Thyroid gland (tissue), 4 donors: ENCODE measurements around the gene NCAPH2.

Experiments used
- POLR2A ChIP-seq, 2 donors: fragments of 450-650 bp; IDR thresholded peaks; one replicate each; pipeline ENCODE4 v1.6.1; 2017; ENCODE audit warnings: antibody characterized with exemption in 2 of 2, mild to moderate bottlenecking in 2 of 2, moderate library complexity in 1 of 2
- TF ChIP-seq, protein P1 (sequence below), 6 experiments: fragments of 200-600 bp in 3 of 6; fragments of 450-650 bp in 3 of 6; sonication (generic) in 3 of 6; IDR thresholded peaks; one replicate each; pipeline ENCODE4 v1.5.1; 2016 to 2019; ENCODE audit warnings: antibody characterized with exemption in 6 of 6, mild to moderate bottlenecking in 2 of 6, inconsistent platforms in 1 of 6, moderate library complexity in 1 of 6

GRCh38 chr22:50474710-50475651, 33.0 kb upstream of the NCAPH2 start, which contains the start of gene SBF1:
- TF ChIP-seq, protein P1, sequence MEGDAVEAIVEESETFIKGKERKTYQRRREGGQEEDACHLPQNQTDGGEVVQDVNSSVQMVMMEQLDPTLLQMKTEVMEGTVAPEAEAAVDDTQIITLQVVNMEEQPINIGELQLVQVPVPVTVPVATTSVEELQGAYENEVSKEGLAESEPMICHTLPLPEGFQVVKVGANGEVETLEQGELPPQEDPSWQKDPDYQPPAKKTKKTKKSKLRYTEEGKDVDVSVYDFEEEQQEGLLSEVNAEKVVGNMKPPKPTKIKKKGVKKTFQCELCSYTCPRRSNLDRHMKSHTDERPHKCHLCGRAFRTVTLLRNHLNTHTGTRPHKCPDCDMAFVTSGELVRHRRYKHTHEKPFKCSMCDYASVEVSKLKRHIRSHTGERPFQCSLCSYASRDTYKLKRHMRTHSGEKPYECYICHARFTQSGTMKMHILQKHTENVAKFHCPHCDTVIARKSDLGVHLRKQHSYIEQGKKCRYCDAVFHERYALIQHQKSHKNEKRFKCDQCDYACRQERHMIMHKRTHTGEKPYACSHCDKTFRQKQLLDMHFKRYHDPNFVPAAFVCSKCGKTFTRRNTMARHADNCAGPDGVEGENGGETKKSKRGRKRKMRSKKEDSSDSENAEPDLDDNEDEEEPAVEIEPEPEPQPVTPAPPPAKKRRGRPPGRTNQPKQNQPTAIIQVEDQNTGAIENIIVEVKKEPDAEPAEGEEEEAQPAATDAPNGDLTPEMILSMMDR (IDR thresholded peaks at IDR 0.05) = no peak
- TF ChIP-seq POLR2A (IDR thresholded peaks at IDR 0.05) = peak; percentile 94 to 98
